PC-3 (cell line): ENCODE data around the gene PRSS33.

ENCODE experiments used
- CTCF ChIP-seq: fragments of 300-600 bp; sonication (generic); conservative IDR thresholded peaks from 2 replicates; pipeline ENCODE4 v1.5.1; 2017; ENCODE audit warnings: antibody characterized with exemption, low read depth, mild to moderate bottlenecking, low read length
- EZH2 ChIP-seq: fragments of 300-600 bp; sonication (generic); IDR thresholded peaks from one replicate; pipeline ENCODE4 v1.6.1; 2017; ENCODE audit warnings: antibody characterized with exemption, mild to moderate bottlenecking, low read length; ENCODE audit not compliant: unreplicated experiment
- EZH2phosphoT487 ChIP-seq: fragments of 300-600 bp; sonication (generic); IDR thresholded peaks from 2 replicates; pipeline ENCODE4 v1.6.1; 2018; ENCODE audit warnings: mild to moderate bottlenecking, antibody characterized with exemption, low read length, borderline replicate concordance

- TF ChIP-seq CTCF (no peak), EZH2 (no peak), EZH2phosphoT487 (no peak)
Measured at GRCh38 chr16:2827831-2828520, 40.6 kb upstream of the PRSS33 start.
